BLaER1 (cell line): ENCODE results near the gene SULF2.

Experiments
- H3K27ac ChIP-seq: shearing (Covaris generic); formaldehyde crosslinking; 2 replicates; pipeline ENCODE4 v1.8.1; 2022
- H3K27me3 ChIP-seq: shearing (Covaris generic); formaldehyde crosslinking; 2 replicates; pipeline ENCODE4 v1.8.1; 2022
- H3K36me3 ChIP-seq: shearing (Covaris generic); formaldehyde crosslinking; 2 replicates; pipeline ENCODE4 v1.8.1; 2022
- H3K4me1 ChIP-seq: shearing (Covaris generic); formaldehyde crosslinking; 2 replicates; pipeline ENCODE4 v1.8.1; 2022
- H3K4me2 ChIP-seq: shearing (Covaris generic); formaldehyde crosslinking; 2 replicates; pipeline ENCODE4 v1.8.1; 2022
- H3K4me3 ChIP-seq: shearing (Covaris generic); formaldehyde crosslinking; 2 replicates; pipeline ENCODE4 v1.8.1; 2022
- H3K9ac ChIP-seq: shearing (Covaris generic); formaldehyde crosslinking; 2 replicates; pipeline ENCODE4 v1.8.1; 2022
- H3K9me3 ChIP-seq: shearing (Covaris generic); formaldehyde crosslinking; 2 replicates; pipeline ENCODE4 v1.8.1; 2022
- H4K20me1 ChIP-seq: shearing (Covaris generic); formaldehyde crosslinking; 2 replicates; pipeline ENCODE4 v1.8.1; 2022
- Cebpa-rat ChIP-seq: shearing (Covaris generic); IDR thresholded peaks from 2 replicates; pipeline ENCODE4 v1.8.1; 2022

The SULF2 gene

GRCh38 chr20:47701612-47702011 is 83.7 kb downstream of the SULF2 start:
- Histone ChIP-seq H3K9me3 (no peaks in the 10 kb centered on the region), H3K27ac (no peak overlapping the region), H3K9ac (no peak overlapping the region), H3K4me2 (no peak overlapping the region), H3K4me3 (no peak overlapping the region), H3K36me3 (no peaks in the 10 kb centered on the region), H3K4me1 (peaks cover 8% of the 10 kb centered on the region; the same call in 1 of the 2 replicates), H3K27me3 (no peaks in the 10 kb centered on the region), H4K20me1 (no peaks in the 10 kb centered on the region)
- TF ChIP-seq Cebpa-rat, result no peak

- H3K27me3 ChIP-seq, result no peaks in the 10 kb centered on the region
- H3K4me3 ChIP-seq, result no peak overlapping the region
- no peaks in the 10 kb centered on the region for H3K36me3 ChIP-seq
- no peak for TF ChIP-seq Cebpa-rat
- H3K4me2 ChIP-seq, result no peak overlapping the region
- H3K9me3 ChIP-seq, result no peaks in the 10 kb centered on the region
- no peaks in the 10 kb centered on the region for H4K20me1 ChIP-seq
- no peak overlapping the region for H3K9ac ChIP-seq
- H3K4me1 ChIP-seq, result peaks cover 13% of the 10 kb centered on the region
- no peak overlapping the region for H3K27ac ChIP-seq
These were observed 85.0 kb downstream of the SULF2 start for GRCh38 chr20:47700327-47700726.

- Histone ChIP-seq H3K27me3 (no peaks in the 10 kb centered on the region), H3K9ac (no peak overlapping the region), H3K4me2 (no peak overlapping the region), H3K4me1 (peaks cover 19% of the 10 kb centered on the region), H3K36me3 (no peaks in the 10 kb centered on the region), H4K20me1 (no peaks in the 10 kb centered on the region), H3K9me3 (no peaks in the 10 kb centered on the region), H3K4me3 (no peak overlapping the region), H3K27ac (no peak overlapping the region)
- no peak for TF ChIP-seq Cebpa-rat
These were observed 85.5 kb downstream of the SULF2 start for GRCh38 chr20:47699818-47700217.

- H3K36me3 ChIP-seq, result no peaks in the 10 kb centered on the region
- no peaks in the 10 kb centered on the region for H3K9me3 ChIP-seq
- H3K4me2 ChIP-seq, result no peak overlapping the region
- no peak overlapping the region for H3K4me3 ChIP-seq
- no peak overlapping the region for H3K27ac ChIP-seq
- peaks cover 24% of the 10 kb centered on the region for H3K4me1 ChIP-seq
- H4K20me1 ChIP-seq, result no peaks in the 10 kb centered on the region
- H3K9ac ChIP-seq, result no peak overlapping the region
- TF ChIP-seq Cebpa-rat, result no peak
- H3K27me3 ChIP-seq, result no peaks in the 10 kb centered on the region
These were observed 87.1 kb downstream of the SULF2 start for GRCh38 chr20:47698142-47698541.

- no peaks in the 10 kb centered on the region for H3K36me3 ChIP-seq
These were observed 88.4 kb downstream of the SULF2 start for GRCh38 chr20:47696856-47697255.

GRCh38 chr20:47694021-47694818 is 91.1 kb downstream of the SULF2 start:
- H3K27me3 ChIP-seq, result no peaks in the 10 kb centered on the region
- peaks cover 24% of the 10 kb centered on the region for H3K4me1 ChIP-seq
- H4K20me1 ChIP-seq, result no peaks in the 10 kb centered on the region
- H3K36me3 ChIP-seq, result no peaks in the 10 kb centered on the region
- H3K9ac ChIP-seq, result no peak overlapping the region
- peak overlapping the region; percentile 37; the same call in 1 of the 2 replicates for H3K4me2 ChIP-seq
- H3K27ac ChIP-seq, result no peak overlapping the region
- no peak overlapping the region for H3K4me3 ChIP-seq
- TF ChIP-seq Cebpa-rat, result no peak
- no peaks in the 10 kb centered on the region for H3K9me3 ChIP-seq

More at GRCh38 chr20:47696856-47697255, 88.4 kb downstream of the SULF2 start:
- no peaks in the 10 kb centered on the region for H3K9me3 ChIP-seq
- H3K4me2 ChIP-seq, result no peak overlapping the region
- peaks cover 24% of the 10 kb centered on the region for H3K4me1 ChIP-seq
- TF ChIP-seq Cebpa-rat, result no peak
- H3K27me3 ChIP-seq, result no peaks in the 10 kb centered on the region
- H4K20me1 ChIP-seq, result no peaks in the 10 kb centered on the region
- no peak overlapping the region for H3K4me3 ChIP-seq
- no peak overlapping the region for H3K27ac ChIP-seq
- H3K9ac ChIP-seq, result no peak overlapping the region

- Histone ChIP-seq H3K4me2 (no peak overlapping the region), H3K36me3 (no peaks in the 10 kb centered on the region)
These were observed 93.7 kb downstream of the SULF2 start for GRCh38 chr20:47691625-47692024.

GRCh38 chr20:47689731-47690130 is 95.5 kb downstream of the SULF2 start:
- Histone ChIP-seq H3K9me3 (no peaks in the 10 kb centered on the region), H3K27ac (no peak overlapping the region), H3K4me1 (peaks cover 28% of the 10 kb centered on the region), H3K4me2 (no peak overlapping the region), H3K4me3 (no peak overlapping the region), H4K20me1 (no peaks in the 10 kb centered on the region), H3K9ac (no peak overlapping the region), H3K36me3 (no peaks in the 10 kb centered on the region), H3K27me3 (no peaks in the 10 kb centered on the region)
- TF ChIP-seq Cebpa-rat, result no peak

More at GRCh38 chr20:47691625-47692024, 93.7 kb downstream of the SULF2 start:
- Histone ChIP-seq H3K27me3 (no peaks in the 10 kb centered on the region), H3K4me1 (peaks cover 37% of the 10 kb centered on the region), H3K9me3 (no peaks in the 10 kb centered on the region), H3K27ac (no peak overlapping the region), H4K20me1 (no peaks in the 10 kb centered on the region), H3K4me3 (no peak overlapping the region), H3K9ac (no peak overlapping the region)
- no peak for TF ChIP-seq Cebpa-rat

GRCh38 chr20:47688385-47689381 is 96.6 kb downstream of the SULF2 start:
- Histone ChIP-seq H4K20me1 (no peaks in the 10 kb centered on the region), H3K36me3 (no peaks in the 10 kb centered on the region), H3K4me2 (peak overlapping the region; percentile 60; the same call in 1 of the 2 replicates), H3K27me3 (no peaks in the 10 kb centered on the region), H3K4me3 (no peak overlapping the region), H3K27ac (no peak overlapping the region), H3K9me3 (no peaks in the 10 kb centered on the region), H3K9ac (no peak overlapping the region), H3K4me1 (peaks cover 23% of the 10 kb centered on the region)
- TF ChIP-seq Cebpa-rat, result no peak
